ENCODE data around the gene NUTF2. TPM values are rescaled to one million over a fixed set of nuclear protein-coding genes. Genes with fewer than 3 reads are reported as not detected.

The NUTF2 gene
- total and polyA plus RNA-seq, 2 of the 8 experiments (the other 6 are each of a cell fraction or from before 2014, with no cell fraction given): 219 to 377 TPM

- no peak for TF ChIP-seq CHD7 (IDR thresholded peaks at IDR 0.05; ENCODE audit: insufficient replicate concordance, low read length)
Observed at GRCh38 chr16:67825119-67825518, 21.6 kb upstream of the NUTF2 start (continued).
